Transverse colon (tissue), 4 donors: ENCODE measurements around the gene ZNF444. TPM values are rescaled to one million over a fixed set of nuclear protein-coding genes. Genes with fewer than 3 reads are reported as not detected.

Source experiments
- DNase-seq: peaks from one replicate; pipeline ENCODE4 v3.0.0-alpha.2; 2019
- H3K27ac ChIP-seq, 4 donors: fragments of 200-600 bp; sonication (generic); 2 replicates each; pipeline ENCODE4 v1.5.1; 2016 to 2018; ENCODE audit warnings: inconsistent platforms in 4 of 4
- H3K27me3 ChIP-seq: fragments of 200-600 bp; sonication (generic); 2 replicates; pipeline ENCODE4 v1.5.1; 2017; ENCODE audit warnings: inconsistent platforms
- H3K36me3 ChIP-seq, 4 donors: fragments of 200-600 bp; sonication (generic); 2 replicates each; pipeline ENCODE4 v1.5.1; 2017 to 2019; ENCODE audit warnings: inconsistent platforms in 4 of 4
- H3K4me1 ChIP-seq, 4 donors: fragments of 200-600 bp; sonication (generic); 2 replicates each; pipeline ENCODE4 v1.5.1; 2017 to 2020; ENCODE audit warnings: inconsistent platforms in 4 of 4
- H3K4me3 ChIP-seq, 4 donors: fragments of 200-600 bp; sonication (generic); 1 replicate in 1 of 4; 2 replicates in 3 of 4; pipeline versions ENCODE4 v1.5.1 to v1.6.1; 2017 to 2019; ENCODE audit warnings: inconsistent platforms in 4 of 4
- H3K9me3 ChIP-seq, 2 donors: fragments of 200-600 bp; sonication (generic); 2 replicates each; pipeline ENCODE4 v1.5.1; 2017 to 2019; ENCODE audit warnings: inconsistent platforms in 2 of 2
- CTCF ChIP-seq, 5 experiments: fragments of 200-600 bp in 3 of 5; fragments of 450-650 bp in 2 of 5; sonication (generic) in 3 of 5; IDR thresholded peaks; 1 replicate in 2 of 5; 2 replicates in 3 of 5; pipeline ENCODE4 v1.5.1; 2016 to 2017; ENCODE audit warnings: antibody characterized with exemption in 5 of 5, inconsistent platforms in 3 of 5, mild to moderate bottlenecking in 2 of 5, moderate library complexity in 1 of 5
- EP300 ChIP-seq: sonication (generic); formaldehyde crosslinking; IDR thresholded peaks from one replicate; pipeline ENCODE4 v1.6.1; 2017; ENCODE audit warnings: antibody characterized with exemption, low read depth
- POLR2A ChIP-seq: fragments of 450-650 bp; IDR thresholded peaks from one replicate; pipeline ENCODE4 v1.6.1; 2016; ENCODE audit warnings: antibody characterized with exemption, mild to moderate bottlenecking, moderate library complexity
- POLR2AphosphoS5 ChIP-seq, 3 donors: sonication (generic); formaldehyde crosslinking; IDR thresholded peaks; one replicate each; pipeline ENCODE4 v1.6.1; 2016; ENCODE audit warnings: antibody characterized with exemption in 3 of 3
- WGBS, 2 donors: methylation state at CpG; one replicate each; pipeline ENCODE4 v1.1.5; 2018; ENCODE audit warnings: low coverage in 1 of 2; 5-methylcytosine and 5-hydroxymethylcytosine counted together
- in situ Hi-C, 4 donors: fragments of 200-750 bp; cut with MboI; loops; one replicate each; pipeline versions ENCODE4 v1.15.0 to v1.15.1; 2017; ENCODE audit warnings: low sequenced_read_pairs in 3 of 4, low pct_ligation_motif_present in 1 of 4, low pct_unique_long_range_greater_than_20kb in 1 of 4
- intact Hi-C: fragments of 100-400 bp; cut with DNase I; formaldehyde crosslinking; loops from one replicate; pipeline ENCODE4 v1.15.1; 2023; ENCODE audit warnings: low total_unique reads
- total RNA-seq, 4 donors: library from RNA; depleted of rRNA; stranded (reverse); fragments of >200 nt; gene quantifications; one replicate each; pipeline ENCODE4 v1.1.0, GENCODE V29; 2016

ZNF444 gene
- total RNA-seq, 4 donors from 2014 or later, result 20.7 to 148 (median 39.2) TPM

GRCh38 chr19:56133858-56134653 lies 7.0 kb upstream of the ZNF444 start:
- 58 to 77% methylated on average over 10 to 14 of the region's 14 CpGs for WGBS, 2 donors
- no peak for DNase-seq

GRCh38 chr19:56134654-56134921 lies 6.5 kb upstream of the ZNF444 start:
- no peaks in the 10 kb centered on the region for H3K9me3 ChIP-seq
- TF ChIP-seq CTCF (IDR thresholded peaks at IDR 0.05) (no peak), POLR2A (no peak), POLR2AphosphoS5 (IDR thresholded peaks at IDR 0.05) (no peak), EP300 (no peak)
- in situ Hi-C loops, result no loop called here
- no peak overlapping the region for H3K4me3 ChIP-seq
- WGBS, 2 donors, result 0 to 36% methylated on average over 1 to 5 of the region's 5 CpGs
- intact Hi-C loops, result no loop called here
- DNase-seq, result no peak
- no peaks in the 10 kb centered on the region for H3K36me3 ChIP-seq
- H3K27me3 ChIP-seq, result no peaks in the 10 kb centered on the region
- H3K4me1 ChIP-seq, result peaks cover 0 to 33% (median 11%) of the 10 kb centered on the region in 4 donors
- peak overlapping the region in 3 of 4 donors; percentile 33 to 47 (median 37) for H3K27ac ChIP-seq

More at GRCh38 chr19:56133858-56134653, 7.0 kb upstream of the ZNF444 start:
- TF ChIP-seq POLR2AphosphoS5 (IDR thresholded peaks at IDR 0.05), result no peak
- TF ChIP-seq CTCF (IDR thresholded peaks at IDR 0.05), result no peak
- no peak for TF ChIP-seq EP300
- no peak for TF ChIP-seq POLR2A
- Histone ChIP-seq H3K9me3 (no peaks in the 10 kb centered on the region), H3K27ac (peak overlapping the region in 3 of 4 donors; percentile 13 to 47 (median 37)), H3K27me3 (no peaks in the 10 kb centered on the region), H3K4me1 (peaks cover 0 to 32% (median 11%) of the 10 kb centered on the region in 4 donors), H3K36me3 (no peaks in the 10 kb centered on the region), H3K4me3 (no peak overlapping the region)
- in situ Hi-C loops (no loop called here), intact Hi-C loops (no loop called here)

GRCh38 chr19:56136362-56136761 lies 4.7 kb upstream of the ZNF444 start:
- no peaks in the 10 kb centered on the region for H3K27me3 ChIP-seq
- peaks cover 0 to 41% (median 14%) of the 10 kb centered on the region in 4 donors for H3K4me1 ChIP-seq
- no peak overlapping the region for H3K27ac ChIP-seq
- no peak for DNase-seq
- in situ Hi-C loops, result no loop called here
- TF ChIP-seq POLR2AphosphoS5 (IDR thresholded peaks at IDR 0.05), result no peak
- no peak overlapping the region for H3K4me3 ChIP-seq
- H3K9me3 ChIP-seq, result no peaks in the 10 kb centered on the region
- WGBS, 2 donors, result 60 to 87% methylated on average over 2 to 10 of the region's 10 CpGs
- intact Hi-C loops, result no loop called here
- H3K36me3 ChIP-seq, result no peaks in the 10 kb centered on the region

DNA sequence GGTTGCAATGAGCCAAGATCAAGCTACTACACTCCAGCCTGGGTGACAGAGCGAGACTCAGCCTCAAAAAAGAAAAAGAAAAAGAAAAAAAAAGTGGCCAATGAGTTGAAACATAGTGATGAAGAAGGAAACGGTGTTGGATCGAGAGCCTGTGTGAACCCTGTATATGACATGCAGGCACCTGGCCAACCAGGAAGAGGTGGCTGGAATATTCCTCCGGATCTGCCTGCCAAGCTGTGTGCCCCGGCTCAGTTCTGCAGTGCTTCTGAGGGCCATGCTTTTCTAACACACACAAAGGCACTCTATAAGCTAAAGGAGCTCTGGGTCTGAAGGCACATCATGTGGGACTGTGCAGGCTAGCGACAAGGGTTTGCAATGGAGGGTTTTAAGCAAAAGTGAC lies 3.7 kb upstream of the ZNF444 start:
- peak; percentile 88 for DNase-seq
- in situ Hi-C loops (no loop called here), intact Hi-C loops (no loop called here)
- peak overlapping the region; percentile 72 to 81 (median 76) for H3K27ac ChIP-seq
- no peaks in the 10 kb centered on the region for H3K9me3 ChIP-seq
- TF ChIP-seq POLR2AphosphoS5 (IDR thresholded peaks at IDR 0.05) (no peak), POLR2A (no peak), CTCF (IDR thresholded peaks at IDR 0.05) (no peak), EP300 (no peak)
- WGBS, 2 donors, result 53% methylated on average over 6 of the region's 6 CpGs; no CpG with 5 or more reads in 1 of the 2 donors
- H3K4me1 ChIP-seq, result peaks cover 0 to 50% (median 22%) of the 10 kb centered on the region in 4 donors
- H3K36me3 ChIP-seq, result no peaks in the 10 kb centered on the region
- no peak overlapping the region for H3K4me3 ChIP-seq
- H3K27me3 ChIP-seq, result no peaks in the 10 kb centered on the region
